ENCODE results near the gene MAGEF1. TPM values are rescaled to one million over a fixed set of nuclear protein-coding genes. Genes with fewer than 3 reads are reported as not detected.

Gene MAGEF1
- total RNA-seq, 1 donor from 2014 or later = 26.2 TPM

GRCh38 chr3:184748219-184749135 is 36.6 kb upstream of the MAGEF1 start:
- Histone ChIP-seq H3K27ac (ENCODE audit: low read depth, low read length) (no peak overlapping the region), H3K79me2 (ENCODE audit: insufficient read depth, low read length) (no peaks in the 10 kb centered on the region), H3K4me3 (ENCODE audit: insufficient read depth, low read depth, low read length) (no peak overlapping the region), H3K9me3 (ENCODE audit: insufficient read depth, low read depth, low read length) (peaks cover 3% of the 10 kb centered on the region), H3K4me1 (ENCODE audit: insufficient read depth, low read length) (no peaks in the 10 kb centered on the region), H3K27me3 (ENCODE audit: insufficient read depth, low read length) (peaks cover 7% of the 10 kb centered on the region), H2AFZ (ENCODE audit: low read depth, low read length) (no peak overlapping the region), H4K20me1 (ENCODE audit: insufficient read depth, low read length) (no peaks in the 10 kb centered on the region), H3K9ac (ENCODE audit: low read length) (no peak overlapping the region), H3K4me2 (ENCODE audit: low read length) (no peak overlapping the region), H3K36me3 (ENCODE audit: insufficient read depth, low read length) (no peaks in the 10 kb centered on the region)
- Mint-ChIP-seq H3K27ac (ENCODE audit: unreplicated experiment) (no peak overlapping the region), H3K4me3 (ENCODE audit: unreplicated experiment) (no peak overlapping the region), H3K36me3 (ENCODE audit: low read depth, unreplicated experiment) (no peaks in the 10 kb centered on the region), H3K27me3 (ENCODE audit: low read depth, unreplicated experiment) (peaks cover 27% of the 10 kb centered on the region), H3K4me1 (ENCODE audit: low read depth, unreplicated experiment) (peaks cover 5% of the 10 kb centered on the region), H3K9me3 (ENCODE audit: unreplicated experiment) (no peaks in the 10 kb centered on the region)
- DNase-seq (ENCODE audit: low read depth) = no peak
- no peak for TF ChIP-seq EZH2 (IDR thresholded peaks at IDR 0.05; ENCODE audit: insufficient read depth, low read length)
- TF ChIP-seq CTCF (IDR thresholded peaks at IDR 0.05; ENCODE audit: insufficient read depth, low read depth, low read length) = no peak
- no peak for FAIRE-seq

GRCh38 chr3:184746131-184747120 is 34.6 kb upstream of the MAGEF1 start:
- Mint-ChIP-seq H3K27ac (ENCODE audit: unreplicated experiment) (no peak overlapping the region), H3K4me1 (ENCODE audit: low read depth, unreplicated experiment) (peaks cover 5% of the 10 kb centered on the region), H3K27me3 (ENCODE audit: low read depth, unreplicated experiment) (peaks cover 22% of the 10 kb centered on the region), H3K4me3 (ENCODE audit: unreplicated experiment) (no peak overlapping the region), H3K9me3 (ENCODE audit: unreplicated experiment) (no peaks in the 10 kb centered on the region), H3K36me3 (ENCODE audit: low read depth, unreplicated experiment) (no peaks in the 10 kb centered on the region)
- peaks cover 3% of the 10 kb centered on the region for H3K9me3 ChIP-seq (ENCODE audit: insufficient read depth, low read depth, low read length)
- no peaks in the 10 kb centered on the region for H3K4me1 ChIP-seq (ENCODE audit: insufficient read depth, low read length)
- no peak overlapping the region for H3K27ac ChIP-seq (ENCODE audit: low read depth, low read length)
- no peaks in the 10 kb centered on the region for H3K79me2 ChIP-seq (ENCODE audit: insufficient read depth, low read length)
- no peak overlapping the region for H3K9ac ChIP-seq (ENCODE audit: low read length)
- no peaks in the 10 kb centered on the region for H3K36me3 ChIP-seq (ENCODE audit: insufficient read depth, low read length)
- no peaks in the 10 kb centered on the region for H4K20me1 ChIP-seq (ENCODE audit: insufficient read depth, low read length)
- H2AFZ ChIP-seq (ENCODE audit: low read depth, low read length) = no peak overlapping the region
- FAIRE-seq (no peak), DNase-seq (ENCODE audit: low read depth) (no peak)
- H3K4me2 ChIP-seq (ENCODE audit: low read length) = no peak overlapping the region
- TF ChIP-seq EZH2 (IDR thresholded peaks at IDR 0.05; ENCODE audit: insufficient read depth, low read length) (no peak), CTCF (IDR thresholded peaks at IDR 0.05; ENCODE audit: insufficient read depth, low read depth, low read length) (no peak)
- H3K4me3 ChIP-seq (ENCODE audit: insufficient read depth, low read depth, low read length) = no peak overlapping the region
- peaks cover 7% of the 10 kb centered on the region for H3K27me3 ChIP-seq (ENCODE audit: insufficient read depth, low read length)

Measured in astrocyte (in vitro differentiated cells and primary cell).